A204.1 (cell line): ENCODE measurements around the gene FUZ.

Experiments
- FAIRE-seq: peaks from 2 replicates; lab custom pipeline; 2012; peaks lifted over from hg19 to GRCh38; lab: Jason Lieb, UNC

FUZ gene

GRCh38 chr19:49779731-49780555 lies 33.1 kb downstream of the FUZ start:
- no peak for FAIRE-seq

- no peak for FAIRE-seq
Measured at GRCh38 chr19:49776371-49776764, 36.7 kb downstream of the FUZ start.

GRCh38 chr19:49775742-49776370 lies 37.2 kb downstream of the FUZ start:
- no peak for FAIRE-seq

- no peak for FAIRE-seq
Measured at GRCh38 chr19:49774969-49775368, 38.1 kb downstream of the FUZ start.

- FAIRE-seq = no peak
Measured at GRCh38 chr19:49773663-49774350, 39.3 kb downstream of the FUZ start.

- FAIRE-seq = no peak
Measured at GRCh38 chr19:49772850-49773432, 40.2 kb downstream of the FUZ start.

GRCh38 chr19:49771674-49772139 lies 41.4 kb downstream of the FUZ start:
- FAIRE-seq = no peak

- no peak for FAIRE-seq
Measured at GRCh38 chr19:49770529-49770928, 42.6 kb downstream of the FUZ start.

- FAIRE-seq = no peak
Measured at GRCh38 chr19:49767967-49768581, 45.0 kb downstream of the FUZ start.

- no peak for FAIRE-seq
Measured at GRCh38 chr19:49767381-49767780, 45.7 kb downstream of the FUZ start.

GRCh38 chr19:49766930-49767299 lies 46.2 kb downstream of the FUZ start, which contains the start of gene AP2A1:
Gene AP2A1, plus strand, starts transcription at chr19:49767001. Its CDS starts 133 bp downstream, at chr19:49767134.
- no peak for FAIRE-seq

- FAIRE-seq = peak; percentile 99
Measured at GRCh38 chr19:49766007-49766929, 46.8 kb downstream of the FUZ start.

GRCh38 chr19:49764341-49764740 lies 48.8 kb downstream of the FUZ start:
- no peak for FAIRE-seq

- no peak for FAIRE-seq
Measured at GRCh38 chr19:49763230-49763629, 49.9 kb downstream of the FUZ start, which contains the start of gene TSKS. Gene TSKS, minus strand, starts transcription at chr19:49763306. Its CDS starts 59 bp downstream, at chr19:49763247.

- no peak for FAIRE-seq
Measured at GRCh38 chr19:49761625-49762311, 51.3 kb downstream of the FUZ start.

- no peak for FAIRE-seq
Measured at GRCh38 chr19:49761249-49761624, 51.9 kb downstream of the FUZ start.

GRCh38 chr19:49758292-49758691 lies 54.8 kb downstream of the FUZ start:
- FAIRE-seq = peak; percentile 91
